Measurements from ENCODE around the gene GCN1. TPM values are rescaled to one million over a fixed set of nuclear protein-coding genes. Genes with fewer than 3 reads are reported as not detected.
A peak's percentile ranks its signal among the peaks of the same experiment; 100 is the strongest.

The GCN1 gene
- total and polyA plus RNA-seq, 2 donors (not counting 3 experiments of a cell fraction or from before 2014, with no cell fraction given), result 30.1 to 101 TPM

- Histone ChIP-seq H3K4me3 (replicated peaks in 1 of 3; ENCODE audit: insufficient read depth in 1 of 3, low read depth in 1 of 3, low read length in 3 of 3) (no peak overlapping the region), H3K27ac (ENCODE audit: insufficient read depth, low read depth, low read length) (peak overlapping the region; percentile 57), H3K9me1 (replicated peaks; ENCODE audit: control insufficient read depth, extremely low read depth, insufficient read depth, low read length) (no peaks in the 10 kb centered on the region), H3K36me3 (ENCODE audit: control insufficient read depth in 2 of 2, extremely low read depth in 1 of 2, insufficient read depth in 2 of 2, low read length in 2 of 2) (peaks cover 21 to 22% of the 10 kb centered on the region in 2 experiments), H4K20me1 (replicated peaks; ENCODE audit: control insufficient read depth, extremely low read depth, insufficient read depth, low read length) (no peaks in the 10 kb centered on the region), H3K9me3 (replicated peaks; ENCODE audit: control insufficient read depth, insufficient read depth, low read length) (no peaks in the 10 kb centered on the region), H2AFZ (ENCODE audit: low read depth, low read length) (no peak overlapping the region), H3K27me3 (ENCODE audit: control insufficient read depth in 2 of 2, insufficient read depth in 2 of 2, low read length in 2 of 2) (no peaks in the 10 kb centered on the region), H3K4me1 (ENCODE audit: control insufficient read depth, extremely low read depth, insufficient read depth, low read length) (peaks cover 23% of the 10 kb centered on the region), H3K9ac (replicated peaks; ENCODE audit: extremely low read depth, insufficient read depth, low read length) (peak overlapping the region; percentile 1), H3K4me2 (ENCODE audit: insufficient read depth, low read length) (peak overlapping the region; percentile 36), H3K79me2 (ENCODE audit: control insufficient read depth, insufficient read depth, low read length) (no peaks in the 10 kb centered on the region)
- CTCF ChIA-PET, result interaction anchor here (1.8 to 3.3 kb wide), 2 partner anchors 9 to 40 kb away, joined by 6 to 20 read pairs; partner anchors contain the start of gene RAB35
- DNase-seq (ENCODE audit: low read depth, low spot score) (peak; percentile 85), FAIRE-seq (peak; percentile 99)
- dilution Hi-C loops (cut with MboI; ENCODE audit: extremely low pct_ligation_motif_present, low sequenced_read_pairs) (no loop called here), intact Hi-C loops (cut with micrococcal nuclease) (loop anchor here (1.0 kb wide), 1 partner anchor 8 kb away; no protein-coding TSS in a partner anchor)
- no TSS peak for BruUV-seq (replicated peaks)
- no peak for TF ChIP-seq POLR2A (IDR thresholded peaks at IDR 0.05; ENCODE audit: low read depth, low read length)
- TF ChIP-seq JUN (IDR thresholded peaks at IDR 0.05; ENCODE audit: borderline replicate concordance, insufficient read depth, insufficient read length, low read depth), result peak; percentile 54
- TF ChIP-seq, protein P1, sequence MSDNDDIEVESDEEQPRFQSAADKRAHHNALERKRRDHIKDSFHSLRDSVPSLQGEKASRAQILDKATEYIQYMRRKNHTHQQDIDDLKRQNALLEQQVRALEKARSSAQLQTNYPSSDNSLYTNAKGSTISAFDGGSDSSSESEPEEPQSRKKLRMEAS (IDR thresholded peaks at IDR 0.05; ENCODE audit: insufficient read depth, insufficient read length), result no peak
- no peak for TF ChIP-seq EZH2 (IDR thresholded peaks at IDR 0.05; ENCODE audit: borderline replicate concordance, low read depth, low read length, severe bottlenecking)
- TF ChIP-seq GATA2 (IDR thresholded peaks at IDR 0.05; ENCODE audit: insufficient read depth, insufficient read length, low read depth, low read length), result no peak
- peak; percentile 55 for TF ChIP-seq FOS (IDR thresholded peaks at IDR 0.05; ENCODE audit: borderline replicate concordance, insufficient read depth, low read length)
- TF ChIP-seq, protein P2, sequence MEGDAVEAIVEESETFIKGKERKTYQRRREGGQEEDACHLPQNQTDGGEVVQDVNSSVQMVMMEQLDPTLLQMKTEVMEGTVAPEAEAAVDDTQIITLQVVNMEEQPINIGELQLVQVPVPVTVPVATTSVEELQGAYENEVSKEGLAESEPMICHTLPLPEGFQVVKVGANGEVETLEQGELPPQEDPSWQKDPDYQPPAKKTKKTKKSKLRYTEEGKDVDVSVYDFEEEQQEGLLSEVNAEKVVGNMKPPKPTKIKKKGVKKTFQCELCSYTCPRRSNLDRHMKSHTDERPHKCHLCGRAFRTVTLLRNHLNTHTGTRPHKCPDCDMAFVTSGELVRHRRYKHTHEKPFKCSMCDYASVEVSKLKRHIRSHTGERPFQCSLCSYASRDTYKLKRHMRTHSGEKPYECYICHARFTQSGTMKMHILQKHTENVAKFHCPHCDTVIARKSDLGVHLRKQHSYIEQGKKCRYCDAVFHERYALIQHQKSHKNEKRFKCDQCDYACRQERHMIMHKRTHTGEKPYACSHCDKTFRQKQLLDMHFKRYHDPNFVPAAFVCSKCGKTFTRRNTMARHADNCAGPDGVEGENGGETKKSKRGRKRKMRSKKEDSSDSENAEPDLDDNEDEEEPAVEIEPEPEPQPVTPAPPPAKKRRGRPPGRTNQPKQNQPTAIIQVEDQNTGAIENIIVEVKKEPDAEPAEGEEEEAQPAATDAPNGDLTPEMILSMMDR (IDR thresholded peaks at IDR 0.05; ENCODE audit: extremely low read depth in 1 of 2, insufficient read depth in 1 of 2, low read depth in 1 of 2, low read length in 2 of 2), result no peak
- peak; percentile 58 for TF ChIP-seq POLR2AphosphoS5 (IDR thresholded peaks at IDR 0.05; ENCODE audit: insufficient read depth, low read depth, low read length)
- no peak for TF ChIP-seq MYC (IDR thresholded peaks at IDR 0.05; ENCODE audit: low read depth, low read length)
- POLR2A ChIA-PET, result interaction anchor here (1.0 kb wide), 1 partner anchor 75 kb away, joined by 4 read pairs; the partner anchor contains the start of gene RPLP0
Measured at GRCh38 chr12:120126635-120127005, 67.9 kb downstream of the GCN1 start.

All from endothelial cell of umbilical vein (primary cell).